C4-2B (cell line): ENCODE results near the gene CABLES2.

Source experiments
- H3K27ac ChIP-seq: fragments of 450-650 bp; 2 replicates; pipeline ENCODE4 v1.5.1; 2017
- ZFX ChIP-seq: fragments of 450-650 bp; IDR thresholded peaks from 2 replicates; pipeline ENCODE4 v1.6.1; 2017
- TF ChIP-seq, protein P1 (sequence below): fragments of 450-650 bp; conservative IDR thresholded peaks from 2 replicates; pipeline ENCODE4 v1.5.1; 2017; ENCODE audit warnings: mild to moderate bottlenecking

CABLES2 gene

DNA sequence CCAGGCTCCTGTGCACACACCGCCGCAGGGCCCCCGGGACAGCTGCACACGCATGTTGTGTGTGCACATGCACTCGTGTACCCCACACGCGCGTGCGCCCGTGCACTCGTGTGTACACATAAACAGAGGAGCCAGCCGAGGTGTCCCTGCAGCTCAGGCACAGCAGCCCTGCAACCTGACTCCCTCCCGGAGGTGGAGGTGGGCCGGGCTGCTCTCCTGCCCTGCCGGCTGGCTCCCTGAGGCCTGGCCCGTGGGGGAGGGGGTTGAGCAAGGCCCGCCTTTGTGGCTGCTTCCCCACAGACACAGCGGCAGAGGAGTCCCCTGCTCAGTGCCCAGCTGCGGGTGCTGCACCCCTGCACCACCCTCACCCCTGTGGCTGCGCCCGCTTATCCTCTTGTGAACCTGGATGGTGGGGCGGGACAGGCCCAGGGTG is 19.6 kb upstream of the CABLES2 start:
- peak overlapping the region; percentile 80 for H3K27ac ChIP-seq
- TF ChIP-seq ZFX: no peak; the same call in 1 of the 2 replicates
- TF ChIP-seq, protein P1, sequence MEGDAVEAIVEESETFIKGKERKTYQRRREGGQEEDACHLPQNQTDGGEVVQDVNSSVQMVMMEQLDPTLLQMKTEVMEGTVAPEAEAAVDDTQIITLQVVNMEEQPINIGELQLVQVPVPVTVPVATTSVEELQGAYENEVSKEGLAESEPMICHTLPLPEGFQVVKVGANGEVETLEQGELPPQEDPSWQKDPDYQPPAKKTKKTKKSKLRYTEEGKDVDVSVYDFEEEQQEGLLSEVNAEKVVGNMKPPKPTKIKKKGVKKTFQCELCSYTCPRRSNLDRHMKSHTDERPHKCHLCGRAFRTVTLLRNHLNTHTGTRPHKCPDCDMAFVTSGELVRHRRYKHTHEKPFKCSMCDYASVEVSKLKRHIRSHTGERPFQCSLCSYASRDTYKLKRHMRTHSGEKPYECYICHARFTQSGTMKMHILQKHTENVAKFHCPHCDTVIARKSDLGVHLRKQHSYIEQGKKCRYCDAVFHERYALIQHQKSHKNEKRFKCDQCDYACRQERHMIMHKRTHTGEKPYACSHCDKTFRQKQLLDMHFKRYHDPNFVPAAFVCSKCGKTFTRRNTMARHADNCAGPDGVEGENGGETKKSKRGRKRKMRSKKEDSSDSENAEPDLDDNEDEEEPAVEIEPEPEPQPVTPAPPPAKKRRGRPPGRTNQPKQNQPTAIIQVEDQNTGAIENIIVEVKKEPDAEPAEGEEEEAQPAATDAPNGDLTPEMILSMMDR: no peak

DNA sequence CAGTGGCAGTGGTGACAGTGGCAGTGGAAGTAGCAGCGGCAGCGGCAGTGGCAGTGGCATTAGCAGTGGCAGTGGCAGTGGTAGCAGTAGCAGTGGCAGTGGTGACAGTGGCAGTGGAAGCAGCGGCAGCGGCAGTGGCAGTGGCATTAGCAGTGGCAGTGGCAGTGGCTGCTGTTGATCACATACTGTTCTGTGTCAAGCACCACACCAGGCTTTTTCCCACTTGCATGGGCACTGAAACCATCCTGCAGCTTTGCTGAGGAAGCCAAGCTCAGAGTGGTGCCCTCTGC is 18.9 kb upstream of the CABLES2 start:
- H3K27ac ChIP-seq: peak overlapping the region; percentile 80

DNA sequence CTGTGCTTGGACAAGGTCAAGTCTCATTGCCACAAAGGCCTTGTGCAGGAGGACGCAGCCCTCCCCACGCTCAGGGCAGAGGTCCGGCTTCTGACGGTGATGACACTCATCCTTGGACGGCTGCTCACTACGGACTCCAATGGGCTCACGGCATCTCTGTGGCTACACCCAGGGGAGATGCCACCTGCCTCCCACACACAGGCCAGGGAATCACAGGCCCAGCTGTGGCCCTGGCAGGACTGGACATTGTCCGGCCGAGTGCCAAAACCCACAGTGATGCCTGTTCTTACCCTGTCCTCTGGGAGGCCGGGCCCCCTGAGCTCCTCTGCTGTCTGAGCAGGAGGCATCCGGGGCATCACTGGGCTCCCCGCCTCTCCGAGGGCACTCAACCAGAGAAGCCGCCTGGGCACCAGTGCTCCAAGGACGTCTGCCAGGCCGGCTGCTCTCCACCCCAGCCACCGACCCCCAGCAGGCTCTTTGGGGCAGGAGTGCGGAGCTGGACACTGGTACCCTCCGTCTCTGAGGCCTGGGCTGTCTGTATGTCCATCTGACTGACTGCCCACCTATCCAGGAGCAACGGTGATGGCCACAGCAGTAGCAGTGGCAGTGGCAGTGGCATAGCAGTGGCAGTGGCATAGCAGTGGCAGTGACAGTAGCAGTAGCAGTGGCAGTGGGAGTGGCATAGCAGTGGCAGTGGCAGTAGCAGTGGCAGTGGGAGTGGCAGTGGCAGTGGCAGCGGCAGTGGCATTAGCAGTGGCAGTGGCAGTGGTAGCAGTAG is 18.4 kb upstream of the CABLES2 start:
- TF ChIP-seq, protein P1: no peak
- TF ChIP-seq ZFX: no peak
- H3K27ac ChIP-seq: no peak overlapping the region

DNA sequence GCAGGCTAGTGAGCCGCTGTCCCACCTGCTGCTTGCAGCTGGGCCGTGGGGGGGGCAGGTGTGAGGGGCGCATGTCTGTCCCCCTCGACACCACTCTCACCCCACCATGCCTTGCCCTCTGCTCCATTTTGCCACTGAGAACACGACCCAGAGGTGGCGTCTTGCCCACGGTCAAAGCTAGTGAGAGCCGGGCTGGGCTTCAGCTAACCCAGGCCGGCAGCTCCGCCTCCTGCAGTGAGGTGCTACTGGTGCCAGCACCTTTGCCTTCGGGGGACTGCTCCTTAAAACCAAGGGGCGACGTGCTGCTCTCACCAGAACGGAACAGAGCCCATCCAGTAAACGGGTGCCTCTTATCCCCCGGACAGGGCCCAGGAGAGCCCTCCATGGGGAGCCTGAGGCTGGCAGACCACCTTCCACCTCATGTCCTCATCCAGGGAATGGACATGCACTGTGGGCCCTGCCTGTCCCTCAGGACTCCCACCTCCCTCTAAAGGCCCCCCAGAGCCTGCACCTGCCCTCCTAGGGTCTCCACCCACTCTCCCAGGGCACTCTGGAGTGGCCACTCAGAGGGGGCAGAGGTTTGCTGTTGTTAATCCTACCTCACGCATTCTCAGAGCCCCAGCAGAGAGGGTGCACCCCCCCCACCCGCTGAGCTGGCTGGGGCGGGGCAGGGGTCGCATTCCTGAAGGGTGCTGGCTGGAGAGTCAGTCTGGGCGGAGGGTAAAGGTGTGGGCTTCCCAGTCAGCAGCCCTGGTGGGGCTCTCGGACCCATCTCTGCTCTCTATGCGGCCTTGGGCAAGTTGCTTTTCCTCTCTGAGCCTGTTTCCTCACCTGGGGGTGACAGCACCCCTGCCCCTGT is 17.4 kb upstream of the CABLES2 start:
- H3K27ac ChIP-seq: no peak overlapping the region
- TF ChIP-seq, protein P1: no peak
- no peak for TF ChIP-seq ZFX

DNA sequence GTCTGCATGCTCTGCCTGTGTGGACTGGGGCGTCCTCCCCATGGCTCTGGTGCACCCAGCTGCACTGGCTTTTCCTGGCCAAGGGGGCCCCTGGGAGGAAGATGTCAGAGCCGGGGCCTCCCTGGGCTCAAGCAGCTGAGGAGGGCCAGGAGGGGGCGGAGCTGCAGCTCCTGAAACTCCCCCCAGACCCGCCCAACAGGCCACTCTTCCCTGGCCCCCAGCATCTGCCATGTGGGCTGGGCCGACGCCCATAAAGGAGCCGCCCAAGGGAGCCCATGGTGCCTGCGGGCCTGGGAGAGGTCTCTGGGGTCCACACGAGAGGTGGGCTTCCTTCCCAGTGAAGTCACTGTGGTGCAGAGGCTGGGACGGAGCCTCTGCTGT is 16.2 kb upstream of the CABLES2 start:
- no peak for TF ChIP-seq ZFX
- TF ChIP-seq, protein P1: no peak
- no peak overlapping the region for H3K27ac ChIP-seq

DNA sequence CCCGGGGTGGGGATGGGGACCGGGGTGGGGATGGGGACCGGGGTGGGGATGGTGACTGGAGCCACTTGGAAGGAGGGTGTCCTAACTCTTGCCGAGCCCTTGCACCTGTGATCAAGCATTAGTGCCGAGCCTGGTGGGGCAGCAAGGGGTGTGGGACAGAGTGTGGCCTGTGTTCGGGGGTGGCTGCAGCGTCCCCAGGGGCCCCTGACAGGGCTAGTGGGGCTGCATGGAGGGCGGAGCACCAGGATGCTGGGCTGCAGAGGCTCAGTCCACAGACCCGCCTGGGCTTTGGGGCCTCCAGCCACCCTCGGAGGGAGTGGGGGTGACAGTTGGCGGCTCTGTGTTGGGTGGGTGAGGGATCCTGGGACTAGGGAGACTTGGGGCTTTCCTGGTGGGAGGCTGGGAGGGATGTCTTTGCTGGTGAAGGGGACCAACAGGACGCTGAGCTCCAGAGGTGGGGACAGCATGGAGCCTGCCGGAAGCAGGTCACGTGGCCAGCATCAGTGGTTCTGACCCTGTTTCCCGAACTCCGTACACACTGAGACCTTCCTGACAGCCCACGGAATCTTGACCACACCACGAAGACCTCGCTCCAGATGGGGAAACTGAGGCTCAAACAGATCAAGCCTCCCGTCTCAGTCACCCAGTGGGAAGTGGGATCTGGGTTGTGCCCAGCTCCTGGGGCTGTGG is 15.7 kb upstream of the CABLES2 start:
- TF ChIP-seq ZFX: no peak
- TF ChIP-seq, protein P1: no peak
- no peak overlapping the region for H3K27ac ChIP-seq

DNA sequence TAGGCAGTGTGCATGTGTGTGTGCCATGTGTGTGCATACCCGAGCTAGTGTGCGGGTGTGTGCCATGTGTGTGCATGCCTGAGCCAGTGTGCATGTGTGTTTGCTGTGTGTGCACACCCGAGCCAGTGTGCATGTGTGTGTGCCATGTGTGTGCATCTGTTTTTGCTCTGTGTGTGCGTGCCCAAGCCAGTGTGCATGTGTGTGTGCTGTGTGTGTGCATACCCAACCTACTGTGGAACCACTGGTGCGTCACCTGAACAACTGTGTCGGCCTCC is 14.6 kb upstream of the CABLES2 start:
- TF ChIP-seq, protein P1: no peak
- TF ChIP-seq ZFX: no peak
- H3K27ac ChIP-seq: no peak overlapping the region
